Fibroblast of the aortic adventitia (primary cell): Measurements from ENCODE around the gene SRP19. TPM values are rescaled to one million over a fixed set of nuclear protein-coding genes. Genes with fewer than 3 reads are reported as not detected.

ENCODE experiments used
- DNase-seq: peaks from one replicate; pipeline ENCODE4 v3.0.0-alpha.2; 2010; ENCODE audit warnings: low read depth
- H3K4me3 ChIP-seq: 2 replicates; pipeline ENCODE4 v1.5.1; 2011; ENCODE audit warnings: low read depth, mild to moderate bottlenecking, control low read depth, low read length, moderate library complexity
- CTCF ChIP-seq: IDR thresholded peaks from 2 replicates; pipeline ENCODE4 v1.5.1; 2011; ENCODE audit warnings: mild to moderate bottlenecking, low read length, control low read depth, inconsistent platforms; ENCODE audit not compliant: insufficient read depth
- total RNA-seq: library from RNA; depleted of rRNA; stranded (reverse); fragments of >200 nt; gene quantifications from 2 replicates; pipeline ENCODE4 v1.2.3, GENCODE V29; 2012; ENCODE audit warnings: low replicate concordance

Gene SRP19
- total RNA-seq, 1 donor, result 88.2 TPM

- DNase-seq, result no peak
- no peak for TF ChIP-seq CTCF
- H3K4me3 ChIP-seq, result no peak overlapping the region
These were observed 5.7 kb downstream of the SRP19 start for GRCh38 chr5:112866739-112867138.

DNA sequence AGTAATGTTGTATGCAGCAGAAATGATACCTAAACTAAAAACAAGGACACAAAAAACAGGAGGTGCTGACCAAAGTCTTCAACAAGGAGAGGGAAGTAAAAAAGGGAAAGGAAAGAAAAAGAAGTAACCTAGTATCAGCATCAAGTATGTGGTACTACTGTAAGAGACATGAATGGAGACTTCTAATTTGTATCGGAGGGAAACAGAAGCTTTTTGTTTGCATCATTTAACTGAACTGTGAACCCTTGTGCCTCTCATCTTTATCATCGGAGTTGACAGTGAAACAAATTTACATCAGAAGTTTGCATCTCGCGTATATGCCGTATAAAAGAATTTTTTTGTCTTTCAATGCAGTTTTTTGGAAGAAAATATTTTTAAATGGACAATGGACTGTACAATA is 6.3 kb downstream of the SRP19 start:
- TF ChIP-seq CTCF, result no peak
- no peak for DNase-seq

GRCh38 chr5:112869948-112870347 is 8.9 kb downstream of the SRP19 start:
- no peak overlapping the region for H3K4me3 ChIP-seq
- DNase-seq, result no peak
- TF ChIP-seq CTCF, result no peak

More for the DNA sequence above, 6.3 kb downstream of the SRP19 start:
- H3K4me3 ChIP-seq, result no peak overlapping the region

DNA sequence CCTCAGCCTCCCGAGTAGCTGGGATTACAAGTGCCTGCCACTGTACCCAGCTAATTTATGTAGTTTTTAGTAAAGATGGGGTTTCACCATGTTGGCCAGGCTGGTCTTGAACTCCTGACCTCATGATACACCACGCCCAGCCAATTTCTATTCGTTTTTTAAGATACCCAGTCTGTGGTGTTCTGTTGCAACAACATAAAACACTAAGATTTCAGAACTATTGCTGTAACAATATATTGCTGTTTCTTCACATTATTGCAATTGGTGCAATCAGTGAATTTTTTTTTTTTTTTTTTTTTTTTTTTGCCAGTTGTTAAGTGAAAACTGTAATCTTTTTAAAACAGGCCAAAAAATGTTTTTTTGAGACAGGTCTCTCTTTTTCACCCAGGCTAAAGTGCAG is 9.9 kb downstream of the SRP19 start:
- H3K4me3 ChIP-seq, result no peak overlapping the region
- no peak for TF ChIP-seq CTCF
- no peak for DNase-seq

DNA sequence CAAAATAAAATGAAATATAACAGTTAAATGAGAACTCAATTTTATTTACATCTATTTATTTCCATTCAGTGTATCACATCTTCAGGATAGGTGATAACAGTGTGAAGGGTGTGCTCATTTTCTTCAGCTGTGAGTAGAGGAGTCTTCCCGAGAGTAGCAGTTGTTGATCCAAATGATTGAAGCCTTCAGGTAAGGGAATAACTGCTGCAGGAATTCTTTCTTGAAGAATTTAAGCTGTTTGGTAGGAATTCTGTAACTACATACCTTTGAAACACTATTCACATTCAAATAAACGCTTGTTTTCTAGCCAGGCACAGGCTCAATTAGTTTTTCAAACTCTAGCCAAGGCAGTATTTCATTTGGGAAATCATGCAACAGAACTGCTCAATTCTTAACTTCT is 15.3 kb downstream of the SRP19 start:
- no peak for DNase-seq
- H3K4me3 ChIP-seq, result no peak overlapping the region
- no peak for TF ChIP-seq CTCF

- H3K4me3 ChIP-seq, result no peak overlapping the region
- DNase-seq, result no peak
- no peak for TF ChIP-seq CTCF
These were observed 17.0 kb downstream of the SRP19 start for GRCh38 chr5:112878101-112878500.

GRCh38 chr5:112878760-112879159 is 17.7 kb downstream of the SRP19 start:
- H3K4me3 ChIP-seq, result no peak overlapping the region
- no peak for TF ChIP-seq CTCF
- DNase-seq, result no peak
